Measurements from ENCODE around the gene GKN1.
A peak's percentile ranks its signal among the peaks of the same experiment; 100 is the strongest.
"Not testable (repeated sequence)": the region's sequence is repeated elsewhere in the genome, so short reads cannot be mapped to it uniquely, and the experiment has no call there.

The GKN1 gene, protein sequence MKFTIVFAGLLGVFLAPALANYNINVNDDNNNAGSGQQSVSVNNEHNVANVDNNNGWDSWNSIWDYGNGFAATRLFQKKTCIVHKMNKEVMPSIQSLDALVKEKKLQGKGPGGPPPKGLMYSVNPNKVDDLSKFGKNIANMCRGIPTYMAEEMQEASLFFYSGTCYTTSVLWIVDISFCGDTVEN

DNA sequence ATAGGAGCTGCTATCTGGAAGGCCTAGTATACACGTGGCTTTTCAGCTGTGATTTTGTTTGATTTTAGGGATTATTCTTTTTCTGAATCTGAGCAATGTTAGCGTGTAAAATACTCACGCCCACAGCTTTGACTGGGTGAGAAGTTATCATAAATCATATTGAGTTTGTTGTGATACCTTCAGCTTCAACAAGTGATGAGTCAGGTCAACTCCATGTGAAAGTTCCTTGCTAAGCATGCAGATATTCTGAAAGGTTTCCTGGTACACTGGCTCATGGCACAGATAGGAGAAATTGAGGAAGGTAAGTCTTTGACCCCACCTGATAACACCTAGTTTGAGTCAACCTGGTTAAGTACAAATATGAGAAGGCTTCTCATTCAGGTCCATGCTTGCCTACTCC lies at the start of gene GKN1:
GKN1 (plus strand) TSS at position 386 of the 400 bp plus-strand sequence. CDS start 42 bp downstream, outside the sequence.
- DNase-seq, result no peak

DNA sequence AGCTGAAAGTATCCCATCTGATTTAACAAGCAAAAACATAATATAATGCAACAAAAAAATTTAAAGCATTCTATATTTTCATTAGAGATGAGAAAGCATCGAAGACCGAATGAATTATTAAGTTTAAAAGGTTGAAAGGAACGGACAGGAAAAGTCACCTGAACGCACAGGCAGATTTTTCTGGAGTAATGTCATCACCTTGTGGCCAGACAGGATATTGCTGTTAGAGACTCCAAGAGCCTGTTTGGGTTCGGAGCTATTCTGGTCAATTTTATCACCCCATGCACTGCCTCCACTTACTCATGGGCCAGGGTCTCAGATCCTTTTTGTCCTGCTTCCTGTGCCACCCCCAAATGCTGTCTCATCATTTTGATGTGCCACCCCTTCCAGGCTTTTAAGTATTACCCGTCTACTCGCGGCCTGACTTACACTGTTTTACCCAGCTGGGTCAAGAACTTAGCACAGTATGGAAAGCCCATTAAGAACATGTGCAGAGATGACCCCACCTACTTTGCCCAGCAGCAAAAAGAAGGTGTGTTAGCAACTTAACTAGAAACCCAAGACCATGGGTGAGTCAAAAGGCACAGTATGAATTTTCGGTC lies 49.0 kb upstream of the GKN1 start:
- DNase-seq, result peak; percentile 16

DNA sequence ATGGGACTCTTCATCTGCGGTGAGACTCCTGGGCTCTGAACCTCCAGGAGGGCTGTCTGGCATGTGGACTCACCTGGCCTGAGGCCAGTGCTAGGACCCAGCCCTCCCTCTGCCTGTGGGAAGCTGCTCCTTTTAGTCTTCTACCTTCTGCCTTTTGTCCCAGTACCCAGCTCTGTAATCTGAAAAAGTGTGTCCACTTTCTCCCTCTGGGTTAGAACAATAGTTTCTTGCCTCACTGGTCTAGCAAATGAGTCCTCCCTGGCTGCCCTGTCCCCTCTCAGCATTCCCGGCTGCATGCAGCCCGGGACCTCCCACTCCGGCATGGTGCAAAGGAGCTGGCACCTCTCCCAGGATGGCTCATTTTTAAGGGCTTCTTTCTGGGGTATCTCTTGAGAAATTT lies 47.6 kb upstream of the GKN1 start:
- DNase-seq, result no peak

DNA sequence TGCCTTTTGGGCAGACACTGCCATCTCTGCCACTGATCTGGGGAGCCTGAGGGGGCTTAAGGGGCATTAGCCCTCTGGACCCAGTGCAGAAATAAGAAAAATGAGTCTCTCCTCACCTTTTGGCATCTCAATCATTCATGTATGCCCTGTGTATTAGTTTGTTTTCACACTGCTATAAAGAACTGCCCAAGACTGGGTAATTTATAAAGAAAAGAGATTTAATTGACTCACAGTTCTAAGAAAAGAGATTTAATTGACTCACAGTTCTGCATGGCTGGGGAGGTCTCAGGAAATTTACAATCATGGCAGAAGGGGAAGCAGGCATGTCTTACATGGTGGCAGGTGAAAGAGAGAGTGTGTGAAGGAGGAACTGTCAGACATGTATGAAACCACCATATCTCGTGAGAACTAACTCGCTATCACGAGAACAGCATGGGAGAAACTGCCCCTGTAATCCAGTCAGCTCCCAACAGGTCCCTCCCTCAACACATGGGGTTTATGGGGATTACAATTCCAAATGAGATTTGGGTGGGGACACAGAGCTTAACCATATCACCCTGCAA lies 43.2 kb upstream of the GKN1 start:
- no peak for DNase-seq

DNA sequence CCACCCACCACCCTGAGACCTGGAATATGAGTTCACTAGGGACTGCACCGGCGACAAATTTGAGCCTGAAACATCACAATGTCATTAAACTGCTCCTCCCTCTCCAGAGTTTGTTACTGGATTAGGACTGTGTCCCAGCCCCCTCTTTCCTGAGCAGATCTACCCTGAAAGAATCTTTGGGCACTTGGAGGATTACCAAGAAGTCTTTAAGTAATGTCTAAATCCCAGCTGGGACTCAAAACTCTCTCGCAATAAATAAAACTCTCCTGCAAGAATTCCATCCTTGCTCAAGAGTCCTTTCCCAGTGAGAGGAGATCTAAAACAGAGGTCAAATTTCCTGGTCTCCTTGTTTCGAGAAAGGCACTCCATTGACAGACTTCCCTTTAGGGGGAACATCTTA lies 42.6 kb upstream of the GKN1 start:
- DNase-seq, result no peak

DNA sequence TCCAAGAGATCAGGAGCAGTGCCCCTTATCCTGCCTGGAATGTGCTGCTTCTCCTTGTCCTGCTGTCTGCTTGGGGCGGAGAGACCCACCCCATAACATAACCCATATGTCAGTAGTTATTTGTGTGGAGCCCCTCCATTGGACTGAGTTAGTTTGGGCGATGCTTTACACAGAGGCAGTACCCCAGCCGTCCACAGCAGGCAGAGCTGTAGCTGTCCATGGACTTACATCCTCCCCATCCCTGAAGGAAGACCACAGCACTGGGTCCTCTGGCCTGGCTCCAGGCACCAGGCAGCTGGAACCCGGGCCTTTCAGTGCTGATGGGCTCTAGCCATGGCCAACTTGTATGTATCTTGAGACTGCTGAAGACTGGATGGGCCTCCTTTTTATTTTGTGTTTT lies 42.0 kb upstream of the GKN1 start:
- DNase-seq, result no peak

DNA sequence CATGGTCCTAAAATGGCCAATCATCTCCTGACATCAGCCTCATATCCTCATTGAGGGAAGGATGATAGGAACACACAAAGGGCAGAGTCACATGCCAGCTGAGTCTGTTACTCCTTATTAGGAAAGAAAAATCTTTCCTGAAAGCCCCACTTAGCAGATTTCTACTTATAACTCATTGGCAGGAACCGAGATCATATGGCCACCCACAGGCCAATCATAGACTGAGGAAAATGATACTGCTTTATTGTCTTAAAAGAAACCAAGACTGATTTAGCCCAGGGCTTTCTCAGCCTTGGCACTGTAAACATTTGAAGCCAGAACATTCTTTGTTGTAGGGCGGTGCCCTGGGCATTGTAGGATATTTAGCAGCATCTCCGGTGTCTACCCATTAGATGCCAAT lies 40.4 kb upstream of the GKN1 start:
- DNase-seq, result no peak

DNA sequence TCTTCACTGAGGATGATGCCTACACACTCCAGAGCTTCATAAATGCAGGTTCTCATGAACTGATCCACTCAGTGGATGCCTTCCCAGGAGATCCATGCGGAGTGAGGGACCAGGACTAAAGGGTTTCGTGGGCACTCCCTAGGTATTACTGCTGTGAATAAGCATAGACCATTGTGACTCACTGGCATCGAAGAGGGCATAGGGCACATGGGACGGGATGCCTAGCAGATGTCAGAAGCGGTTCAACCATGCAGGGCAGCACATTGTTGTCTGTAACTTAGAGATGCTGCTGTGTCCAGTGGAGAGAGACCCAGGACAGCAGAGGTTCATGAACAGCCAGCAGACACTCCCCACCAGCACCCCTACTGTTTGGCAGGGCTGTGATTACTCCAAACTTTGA lies 39.0 kb upstream of the GKN1 start:
- DNase-seq, result no peak

DNA sequence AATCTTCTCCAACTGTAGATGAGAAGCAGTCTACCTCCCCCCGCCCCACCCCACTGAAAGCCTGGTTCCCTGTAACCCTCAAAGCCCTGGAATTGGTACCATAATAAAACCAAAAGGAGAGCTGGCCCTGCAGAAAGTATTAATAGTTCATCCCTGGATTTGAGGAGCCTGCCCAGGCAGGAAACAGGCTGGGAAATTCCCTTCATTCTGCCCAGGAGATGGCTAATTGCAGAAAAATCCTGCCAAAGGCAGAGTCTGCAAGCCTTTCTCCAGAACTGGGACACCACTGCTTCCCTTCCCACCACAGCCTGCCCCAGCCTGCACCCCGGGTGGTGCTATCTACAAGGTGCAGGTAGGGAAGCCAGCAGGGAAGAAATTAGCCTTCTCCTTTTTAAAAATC lies 38.0 kb upstream of the GKN1 start:
- no peak for DNase-seq

DNA sequence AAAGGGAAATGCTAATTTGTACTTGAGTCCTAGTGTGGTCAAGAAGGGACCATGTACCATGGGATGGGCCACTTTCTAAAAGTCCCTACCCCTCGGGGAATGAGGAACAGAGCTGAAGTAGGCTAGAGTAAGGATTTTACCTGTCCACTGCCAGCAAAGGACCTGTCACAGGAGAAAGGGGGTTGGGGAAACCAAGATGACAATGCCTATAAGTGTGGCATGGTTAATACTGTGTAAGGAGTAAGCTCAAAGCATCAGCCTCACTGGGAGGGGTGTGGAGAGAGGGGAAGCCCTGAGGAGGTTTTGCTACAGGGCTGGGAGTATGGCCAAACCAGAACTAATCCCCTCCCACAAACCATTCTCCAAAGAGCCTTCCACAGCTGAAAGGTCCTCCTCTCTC lies 37.5 kb upstream of the GKN1 start:
- no peak for DNase-seq

DNA sequence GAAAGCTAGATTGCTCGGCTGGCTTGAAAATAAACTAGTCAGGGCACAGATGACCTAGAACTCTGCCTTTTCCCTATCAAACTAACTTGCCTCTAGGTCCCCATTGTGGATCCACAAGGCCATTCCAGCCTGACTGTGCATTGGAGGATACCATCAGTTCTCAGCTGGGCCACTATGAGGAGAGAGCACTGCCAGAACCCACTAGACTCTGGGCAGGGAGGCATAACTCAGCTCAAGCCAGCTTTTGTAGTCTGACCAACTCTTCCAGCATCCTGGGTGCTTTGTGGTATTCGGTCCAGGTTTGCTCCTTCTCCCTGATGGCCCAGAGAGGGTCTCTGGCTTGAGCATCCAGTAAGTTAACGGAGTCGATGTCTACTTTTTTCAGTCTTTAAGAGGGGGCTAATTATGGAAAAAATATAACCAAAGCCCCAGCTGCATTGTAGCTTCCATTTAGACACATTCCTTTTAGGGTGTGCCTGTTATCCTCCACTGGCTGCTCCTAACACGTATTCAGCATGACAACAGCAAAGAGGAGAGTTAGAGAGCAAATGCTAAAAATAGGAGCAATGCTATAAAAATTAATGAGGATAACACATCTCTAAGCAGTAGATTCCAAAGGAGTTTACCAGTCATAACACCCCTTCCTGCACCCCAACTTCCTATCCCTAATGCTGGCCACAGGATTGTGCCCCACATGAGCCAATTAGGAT lies 36.9 kb upstream of the GKN1 start:
- no peak for DNase-seq

DNA sequence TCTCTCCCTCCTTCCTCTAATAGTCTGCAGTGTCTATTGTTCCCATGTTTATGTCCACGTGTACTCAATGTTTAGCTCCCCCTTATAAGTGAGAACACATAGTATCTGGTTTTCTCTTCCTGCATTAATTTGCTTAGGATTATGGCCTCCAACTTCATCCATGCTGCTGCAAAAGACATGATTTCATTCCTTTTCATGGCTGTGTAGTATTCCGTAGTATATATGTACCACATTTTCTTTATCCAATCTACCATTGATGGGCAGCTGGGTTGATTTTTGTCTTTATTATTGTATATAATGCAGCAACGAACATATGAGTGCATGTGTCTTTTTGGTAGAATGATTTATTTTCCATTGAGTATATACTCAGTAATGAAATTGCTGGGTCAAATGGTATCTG lies 35.5 kb upstream of the GKN1 start:
- no peak for DNase-seq

DNA sequence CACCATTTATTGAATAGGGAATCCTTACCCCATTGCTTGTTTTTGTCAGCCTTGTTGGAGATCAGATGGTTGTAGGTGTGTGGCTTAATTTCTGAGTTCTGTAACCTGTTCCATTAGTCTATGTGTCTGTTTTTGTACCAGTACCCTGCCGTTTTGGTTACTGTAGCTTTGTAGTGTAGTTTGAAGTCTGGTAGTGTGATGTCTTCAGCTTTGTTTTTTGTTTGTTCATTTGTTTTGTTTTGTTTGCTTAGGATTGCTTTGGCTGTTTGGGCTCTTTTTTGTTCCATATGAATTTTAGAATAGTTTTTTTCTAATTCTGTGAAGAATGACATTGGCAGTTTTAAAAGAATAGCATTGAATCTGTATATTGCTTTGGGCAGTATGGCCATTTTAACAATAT lies 34.5 kb upstream of the GKN1 start:
- DNase-seq, result no peak

DNA sequence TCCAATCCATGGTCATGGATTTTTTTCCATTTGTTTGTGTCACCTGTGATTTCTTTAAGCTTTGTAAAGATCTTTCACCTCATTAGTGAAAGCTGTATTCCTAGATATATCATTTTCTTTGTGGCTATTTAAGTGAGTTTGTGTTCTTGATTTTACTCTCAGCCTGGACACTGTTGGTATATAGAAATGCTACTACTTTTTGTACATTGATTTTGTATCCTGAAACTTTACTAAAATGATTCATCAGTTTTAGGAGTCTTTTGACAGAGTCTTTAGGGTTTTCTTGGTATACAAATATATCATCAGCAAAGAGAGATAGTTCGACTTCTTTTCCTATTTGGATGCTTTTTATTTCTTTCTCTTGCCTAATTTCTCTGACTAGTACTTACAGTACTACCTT lies 34.1 kb upstream of the GKN1 start:
- no peak for DNase-seq

DNA sequence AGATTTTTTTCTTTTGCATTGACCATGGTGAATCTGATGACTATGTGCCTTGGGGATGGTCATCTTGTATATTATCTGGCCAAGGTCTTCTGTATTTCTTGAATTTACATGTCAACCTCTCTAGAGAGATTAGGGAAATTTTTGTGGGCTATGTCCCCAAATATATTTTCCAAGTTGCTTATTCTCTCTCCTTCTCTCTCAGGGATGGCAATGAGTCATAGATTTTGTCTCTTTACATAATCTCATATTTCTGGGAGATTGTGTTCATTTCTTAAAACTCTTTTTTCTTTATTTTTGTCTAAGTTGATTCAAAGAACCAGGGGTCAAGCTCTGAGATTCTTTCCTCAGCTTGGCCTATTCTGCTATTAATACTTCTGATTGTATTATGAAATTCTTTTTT lies 31.6 kb upstream of the GKN1 start:
- no peak for DNase-seq

DNA sequence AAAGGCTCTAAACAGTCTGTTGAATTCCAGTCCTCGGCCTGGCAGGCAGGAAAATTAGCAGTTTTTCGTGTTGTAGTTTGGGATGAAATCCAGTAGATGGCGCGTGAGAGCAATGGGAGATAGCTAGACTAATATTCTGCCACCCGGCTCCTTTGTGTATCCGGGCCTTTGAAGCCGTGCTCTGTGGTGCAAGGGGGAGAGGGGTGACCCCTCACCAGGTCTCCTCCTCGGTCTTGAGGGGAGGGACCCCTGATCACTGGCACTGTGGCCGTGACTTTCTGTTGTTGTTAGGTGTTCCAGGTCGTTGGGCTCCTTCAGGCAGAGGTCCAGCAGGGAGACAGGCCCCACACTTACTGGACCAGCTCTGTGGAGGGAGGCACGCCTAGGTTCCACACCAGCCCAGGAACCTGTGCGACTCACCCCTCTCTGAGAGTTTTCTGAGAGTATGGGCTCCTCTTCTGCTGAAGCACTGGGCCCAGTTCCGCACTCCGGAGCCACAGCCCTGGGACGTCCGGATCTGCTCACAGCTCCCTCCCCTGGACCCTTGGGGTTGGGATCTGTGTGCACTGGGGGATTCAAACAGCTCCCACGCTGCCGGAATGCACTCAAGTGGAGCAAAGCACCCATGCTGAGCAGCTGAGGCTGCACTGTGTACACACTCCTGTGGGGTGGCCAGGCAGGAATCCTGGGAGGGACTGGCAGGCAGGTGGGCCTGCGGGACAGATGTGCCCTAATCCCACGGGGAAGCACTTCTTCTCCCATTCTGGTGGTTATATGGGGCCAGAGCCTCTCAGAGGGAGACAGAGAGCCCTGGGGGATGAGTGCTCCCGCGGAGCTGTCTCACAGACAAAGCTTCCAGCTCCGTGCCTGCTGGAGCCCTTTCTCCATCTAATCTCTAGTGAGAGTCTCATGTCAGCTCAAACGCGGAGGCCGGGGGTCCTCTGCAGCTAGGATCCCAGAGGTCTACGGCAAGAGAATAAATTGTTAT lies 30.6 kb upstream of the GKN1 start:
- peak; percentile 35 for DNase-seq

DNA sequence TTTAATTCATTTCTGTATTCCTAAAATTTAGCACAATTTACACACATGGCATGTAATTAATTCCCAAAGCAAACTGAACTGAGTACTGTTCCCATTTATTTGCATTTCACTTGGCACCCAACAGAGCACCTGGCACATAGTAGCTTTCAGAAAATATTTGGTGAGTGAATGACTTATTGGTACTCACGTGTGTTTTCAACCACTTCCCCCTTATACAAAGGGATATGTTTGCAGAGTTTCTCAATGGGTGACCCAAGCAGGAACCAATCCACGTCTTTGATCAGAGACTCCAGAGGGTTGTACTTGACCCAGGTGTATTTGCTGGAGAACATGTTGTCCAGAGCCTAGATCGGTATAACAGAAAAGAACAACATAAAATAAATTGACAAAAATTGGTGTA lies 28.3 kb upstream of the GKN1 start:
- DNase-seq, result peak; percentile 25

DNA sequence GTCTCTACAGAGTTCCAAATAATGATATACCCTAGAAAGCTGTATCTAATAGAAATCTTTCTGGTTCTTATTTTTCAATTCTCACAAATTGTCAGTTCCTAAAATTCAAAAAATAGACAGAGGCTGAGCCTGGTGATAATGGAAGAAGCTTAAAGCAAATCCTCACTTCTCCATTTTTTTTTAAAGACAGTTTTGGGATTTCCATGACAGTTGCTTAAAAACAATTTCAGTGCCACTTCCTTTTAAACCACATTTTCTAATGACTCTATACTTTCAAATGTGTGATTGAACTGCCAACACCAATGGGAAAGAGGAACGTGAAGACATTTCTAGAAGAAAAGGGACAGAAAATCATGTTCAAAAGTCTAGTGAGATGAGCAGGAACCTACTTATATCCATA lies 25.7 kb upstream of the GKN1 start:
- DNase-seq, result no peak

DNA sequence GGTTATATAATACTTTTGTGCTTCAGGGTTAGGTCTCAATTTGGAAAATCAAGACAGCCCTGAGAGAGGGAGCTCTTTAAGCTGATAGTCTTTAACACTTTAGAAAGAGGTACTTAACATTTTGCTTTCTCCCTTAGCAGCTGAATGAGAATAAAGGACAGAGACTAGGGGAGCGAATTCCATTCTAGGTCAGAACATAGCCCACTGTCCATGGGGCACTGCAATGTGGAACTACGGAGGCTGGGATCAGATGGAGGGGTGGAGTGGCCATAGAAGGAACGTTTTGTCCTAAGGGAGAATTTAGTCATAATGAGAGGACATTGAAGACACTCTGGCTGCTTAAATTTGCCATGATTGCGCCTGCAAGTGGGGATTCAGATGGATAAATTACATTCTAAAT lies 22.5 kb upstream of the GKN1 start:
- no peak for DNase-seq

DNA sequence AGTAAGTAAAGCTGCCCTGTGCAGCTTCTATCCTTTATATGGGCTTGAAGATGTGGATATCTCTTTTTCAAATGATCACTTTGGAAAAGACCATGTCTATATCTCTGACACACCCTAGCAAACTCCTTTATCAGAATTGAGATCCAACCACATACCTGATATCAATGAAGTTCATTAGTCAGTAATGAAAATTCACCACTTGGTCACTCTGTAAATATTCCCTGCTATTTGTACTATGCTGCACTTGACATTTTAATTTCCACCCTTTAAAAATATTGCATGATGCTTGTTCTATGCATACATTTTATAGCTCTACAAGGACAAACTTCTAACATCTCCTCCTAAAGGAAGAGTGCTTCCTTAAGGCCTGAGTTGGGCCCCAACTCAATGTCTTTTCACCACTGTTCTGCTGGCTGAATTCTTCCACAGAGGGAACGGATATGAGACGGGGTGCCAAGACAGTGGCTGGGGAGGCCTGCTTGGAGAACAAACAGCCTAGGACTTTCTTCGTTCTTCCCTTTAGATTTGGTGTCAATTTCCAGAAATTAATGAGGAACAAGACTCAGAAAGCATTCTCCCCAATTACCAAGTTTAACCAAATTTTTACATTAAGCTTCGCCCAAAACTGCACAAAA lies 21.4 kb upstream of the GKN1 start, which contains the start of gene GKN2:
GKN2 (minus strand) TSS at position 7 of the 635 bp plus-strand sequence. CDS start 32 bp downstream, outside the sequence.
- no peak for DNase-seq

DNA sequence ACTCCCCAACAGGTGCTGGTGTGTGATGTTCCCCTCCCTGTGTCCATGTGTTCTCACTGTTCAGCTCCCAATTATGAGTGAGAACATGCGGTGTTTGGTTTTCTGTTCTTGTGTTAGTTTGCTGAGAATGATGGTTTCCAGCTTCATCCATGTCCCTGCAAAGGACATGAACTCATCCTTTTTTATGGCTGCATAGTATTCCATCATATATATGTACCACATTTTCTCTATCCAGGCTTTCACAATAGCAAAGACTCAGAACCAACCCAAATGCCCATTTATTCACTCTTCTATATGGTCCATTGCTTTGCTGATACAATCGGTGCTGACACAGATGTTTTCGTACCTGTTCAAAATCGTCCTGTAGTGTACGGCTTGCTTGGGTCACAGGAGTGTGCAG lies 19.0 kb upstream of the GKN1 start:
- not testable (repeated sequence) for DNase-seq

DNA sequence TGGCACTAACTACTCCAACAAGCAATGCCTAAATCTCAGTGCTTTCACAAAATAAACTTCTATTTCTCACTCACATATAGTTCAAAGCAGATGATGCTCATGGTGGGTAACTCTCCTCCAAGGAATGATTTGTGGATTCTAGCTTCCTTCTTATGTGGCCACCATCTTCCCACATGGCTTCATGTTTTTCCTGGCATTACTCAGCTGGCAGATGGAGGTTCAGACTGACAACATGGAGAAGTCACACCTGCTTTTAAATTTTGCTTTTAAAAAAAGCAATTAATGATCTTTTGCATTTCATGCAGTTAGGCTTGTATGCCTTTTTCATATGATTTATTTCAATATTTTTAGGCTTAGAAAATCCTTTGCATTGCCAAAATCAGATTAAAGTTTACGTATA lies 15.4 kb upstream of the GKN1 start:
- DNase-seq, result no peak

All from NCI-H1092 (cell line).